Activated B cell treated with CpG ODN at 0.5 μM for 24 hours (primary cell): ENCODE measurements around the gene HDDC2. TPM values are rescaled to one million over a fixed set of nuclear protein-coding genes. Genes with fewer than 3 reads are reported as not detected.

Experiments used
- ATAC-seq: fragments of 200-7000 bp; cut with Tn5 transposase; one replicate; pipeline ENCODE4 v1.10.0; 2021; ENCODE audit warnings: low read depth, mild to moderate bottlenecking, moderate library complexity
- CTCF ChIA-PET: fragments of 350-600 bp; sonication (Branson Sonifier 250); formaldehyde crosslinking; loops from one replicate; lab custom pipeline; 2021; ENCODE audit warnings: antibody characterized with exemption; lab: Charles Lee
- POLR2A ChIA-PET: fragments of 350-600 bp; sonication (Branson Sonifier 250); formaldehyde crosslinking; loops from one replicate; lab custom pipeline; 2021; ENCODE audit warnings: antibody characterized with exemption; lab: Charles Lee
- DNase-seq: peaks from one replicate; pipeline ENCODE4 v3.0.0; 2022
- H3K27ac Mint-ChIP-seq: one replicate; pipeline ENCODE4 v1.8.0; 2020; ENCODE audit warnings: mixed read lengths
- H3K27me3 Mint-ChIP-seq: one replicate; pipeline ENCODE4 v1.8.0; 2021; ENCODE audit warnings: mixed read lengths
- H3K36me3 Mint-ChIP-seq: one replicate; pipeline ENCODE4 v1.8.0; 2021; ENCODE audit warnings: low read depth, mixed read lengths
- H3K4me1 Mint-ChIP-seq: one replicate; pipeline ENCODE4 v1.8.0; 2021; ENCODE audit warnings: mixed read lengths
- H3K4me3 Mint-ChIP-seq: one replicate; pipeline ENCODE4 v1.8.0; 2020; ENCODE audit warnings: mild to moderate bottlenecking, mixed read lengths
- H3K9me3 Mint-ChIP-seq: one replicate; pipeline ENCODE4 v1.8.0; 2020; ENCODE audit warnings: mixed read lengths
- intact Hi-C: fragments of 100-400 bp; cut with micrococcal nuclease; formaldehyde crosslinking; loops from one replicate; pipeline ENCODE4 v1.15.1; 2024
- total RNA-seq: library from RNA; stranded (reverse); gene quantifications from 2 replicates; pipeline ENCODE4 v1.2.3, GENCODE V29; 2022
- TF ChIP-seq, protein P1 (sequence below): fragments of 200-600 bp; IDR thresholded peaks from one replicate; pipeline ENCODE4 v1.8.0; 2022; ENCODE audit warnings: antibody characterized with exemption, mild to moderate bottlenecking

The HDDC2 gene
- total RNA-seq, 1 donor from 2014 or later = 55.8 TPM

DNA sequence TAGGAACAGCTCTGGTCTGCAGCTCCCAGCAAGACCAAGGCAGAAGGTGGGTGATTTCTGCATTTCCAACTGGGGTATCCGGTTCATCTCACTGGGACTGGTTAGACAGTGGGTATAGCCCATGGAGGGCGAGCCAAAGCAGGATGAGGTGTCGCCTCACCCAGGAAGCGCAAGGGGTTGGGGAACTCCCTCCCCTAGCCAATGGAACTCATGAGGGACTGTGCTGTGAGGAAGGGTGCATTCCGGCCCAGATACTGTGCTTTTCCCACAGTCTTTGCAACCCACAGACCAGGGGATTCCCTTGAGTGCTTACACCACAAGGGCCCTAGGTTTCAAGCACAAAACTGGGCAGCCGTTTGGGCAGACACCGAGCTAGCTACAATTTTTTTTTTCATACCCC is 21.8 kb downstream of the HDDC2 start:
- Mint-ChIP-seq H3K4me1 (peaks cover 15% of the 10 kb centered on the region), H3K4me3 (no peak overlapping the region), H3K27ac (no peak overlapping the region), H3K27me3 (no peaks in the 10 kb centered on the region), H3K9me3 (peaks cover 10% of the 10 kb centered on the region), H3K36me3 (peaks cover 80% of the 10 kb centered on the region)
- ATAC-seq (no peak), DNase-seq (no peak)
- intact Hi-C loops = no loop called here
- POLR2A ChIA-PET = no interaction called here
- TF ChIP-seq, protein P1, sequence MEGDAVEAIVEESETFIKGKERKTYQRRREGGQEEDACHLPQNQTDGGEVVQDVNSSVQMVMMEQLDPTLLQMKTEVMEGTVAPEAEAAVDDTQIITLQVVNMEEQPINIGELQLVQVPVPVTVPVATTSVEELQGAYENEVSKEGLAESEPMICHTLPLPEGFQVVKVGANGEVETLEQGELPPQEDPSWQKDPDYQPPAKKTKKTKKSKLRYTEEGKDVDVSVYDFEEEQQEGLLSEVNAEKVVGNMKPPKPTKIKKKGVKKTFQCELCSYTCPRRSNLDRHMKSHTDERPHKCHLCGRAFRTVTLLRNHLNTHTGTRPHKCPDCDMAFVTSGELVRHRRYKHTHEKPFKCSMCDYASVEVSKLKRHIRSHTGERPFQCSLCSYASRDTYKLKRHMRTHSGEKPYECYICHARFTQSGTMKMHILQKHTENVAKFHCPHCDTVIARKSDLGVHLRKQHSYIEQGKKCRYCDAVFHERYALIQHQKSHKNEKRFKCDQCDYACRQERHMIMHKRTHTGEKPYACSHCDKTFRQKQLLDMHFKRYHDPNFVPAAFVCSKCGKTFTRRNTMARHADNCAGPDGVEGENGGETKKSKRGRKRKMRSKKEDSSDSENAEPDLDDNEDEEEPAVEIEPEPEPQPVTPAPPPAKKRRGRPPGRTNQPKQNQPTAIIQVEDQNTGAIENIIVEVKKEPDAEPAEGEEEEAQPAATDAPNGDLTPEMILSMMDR = no peak
- CTCF ChIA-PET = no interaction called here

DNA sequence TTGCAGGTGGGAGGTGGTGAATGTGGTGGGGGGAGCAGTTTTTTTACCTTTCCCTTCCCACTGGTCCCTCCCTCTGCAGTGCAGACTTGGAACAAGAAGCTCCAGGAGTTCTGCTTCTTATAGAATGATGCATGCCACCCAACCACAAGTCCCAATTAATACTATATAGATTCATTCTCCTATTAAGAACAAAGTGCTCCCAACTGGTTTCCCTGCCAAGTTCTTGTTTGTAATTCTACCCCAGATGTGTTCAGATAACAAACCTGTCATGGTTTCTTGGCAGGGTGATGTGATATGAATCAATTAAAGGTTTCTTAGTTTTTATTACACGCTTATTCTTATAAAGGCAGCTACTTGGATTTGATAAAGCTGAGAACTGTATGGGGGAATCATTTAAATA is 23.9 kb downstream of the HDDC2 start:
- no peak overlapping the region for H3K4me3 Mint-ChIP-seq
- ChIA-PET CTCF (no interaction called here), POLR2A (no interaction called here)
- peaks cover 4% of the 10 kb centered on the region for H3K9me3 Mint-ChIP-seq
- no peak for ATAC-seq
- no peaks in the 10 kb centered on the region for H3K4me1 Mint-ChIP-seq
- H3K27me3 Mint-ChIP-seq = no peaks in the 10 kb centered on the region
- no peak overlapping the region for H3K27ac Mint-ChIP-seq
- intact Hi-C loops = no loop called here
- no peak for DNase-seq
- TF ChIP-seq, protein P1 = no peak
- H3K36me3 Mint-ChIP-seq = peaks cover 78% of the 10 kb centered on the region

DNA sequence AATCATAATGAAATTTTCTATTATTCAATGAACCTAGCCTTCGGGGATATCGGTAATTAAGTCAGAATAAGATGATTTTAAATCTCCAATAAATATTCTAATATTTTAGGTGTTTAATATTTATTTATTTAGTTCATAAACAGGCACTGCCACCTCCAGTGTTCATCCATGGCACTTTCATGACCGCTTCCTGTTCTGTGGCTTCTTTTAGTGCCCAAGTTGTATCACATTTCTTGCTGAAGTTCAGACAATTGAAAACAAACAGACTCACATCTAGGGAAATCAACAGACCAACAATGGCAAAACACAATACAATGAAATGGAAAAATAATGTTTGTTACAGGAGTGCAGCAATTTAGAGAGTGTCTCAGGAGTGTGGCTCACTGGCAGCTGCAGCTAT is 26.0 kb downstream of the HDDC2 start:
- no peak overlapping the region for H3K4me3 Mint-ChIP-seq
- ATAC-seq = no peak
- CTCF ChIA-PET = no interaction called here
- H3K4me1 Mint-ChIP-seq = no peaks in the 10 kb centered on the region
- no peaks in the 10 kb centered on the region for H3K9me3 Mint-ChIP-seq
- TF ChIP-seq, protein P1 = no peak
- H3K27ac Mint-ChIP-seq = no peak overlapping the region
- H3K27me3 Mint-ChIP-seq = no peaks in the 10 kb centered on the region
- POLR2A ChIA-PET = no interaction called here
- intact Hi-C loops = no loop called here
- peaks cover 77% of the 10 kb centered on the region for H3K36me3 Mint-ChIP-seq
- no peak for DNase-seq

DNA sequence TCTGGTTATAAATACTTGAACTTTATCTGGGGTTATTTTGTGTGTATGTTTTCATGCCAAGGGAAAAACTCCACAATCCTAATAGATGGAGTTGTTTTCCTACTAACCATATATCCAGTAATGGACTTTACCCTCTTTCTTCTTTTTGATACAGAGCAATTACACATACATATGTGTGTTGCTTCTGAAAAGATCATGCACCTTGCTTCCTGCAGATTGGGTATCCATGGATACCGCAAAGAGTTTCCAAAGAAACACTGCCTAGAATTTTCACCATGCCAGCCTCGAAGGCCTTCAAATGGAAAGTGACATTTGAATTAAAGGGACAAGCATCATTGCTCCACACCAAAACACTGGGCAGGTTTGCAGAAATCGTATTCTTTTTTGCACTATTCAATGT is 26.8 kb downstream of the HDDC2 start:
- TF ChIP-seq, protein P1 = no peak
- DNase-seq = no peak
- H3K36me3 Mint-ChIP-seq = peaks cover 72% of the 10 kb centered on the region
- intact Hi-C loops = no loop called here
- ChIA-PET CTCF (no interaction called here), POLR2A (no interaction called here)
- H3K27me3 Mint-ChIP-seq = no peaks in the 10 kb centered on the region
- no peaks in the 10 kb centered on the region for H3K9me3 Mint-ChIP-seq
- H3K27ac Mint-ChIP-seq = no peak overlapping the region
- ATAC-seq = no peak
- no peaks in the 10 kb centered on the region for H3K4me1 Mint-ChIP-seq
- H3K4me3 Mint-ChIP-seq = no peak overlapping the region

DNA sequence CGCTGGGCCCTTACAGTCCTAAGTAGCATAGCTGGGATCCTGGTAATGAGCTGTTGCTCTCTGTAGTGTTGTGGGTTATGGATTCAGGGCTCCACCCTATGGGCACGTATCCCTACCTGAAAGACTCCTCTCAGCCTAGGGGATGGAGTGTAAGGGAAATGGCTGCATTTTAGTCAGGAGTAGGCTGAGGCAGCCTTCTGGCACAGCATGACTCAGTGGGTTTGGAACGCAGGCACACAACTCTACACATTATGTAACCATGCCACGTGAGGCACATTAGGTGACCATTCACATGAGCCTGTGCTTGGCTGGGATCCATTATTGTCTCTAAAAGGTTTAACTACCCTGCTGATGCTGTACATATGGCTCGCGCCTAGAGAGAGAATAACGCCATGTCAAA is 27.8 kb downstream of the HDDC2 start:
- H3K9me3 Mint-ChIP-seq = no peaks in the 10 kb centered on the region
- DNase-seq = no peak
- intact Hi-C loops = no loop called here
- no peaks in the 10 kb centered on the region for H3K27me3 Mint-ChIP-seq
- H3K4me1 Mint-ChIP-seq = no peaks in the 10 kb centered on the region
- H3K4me3 Mint-ChIP-seq = no peak overlapping the region
- ChIA-PET POLR2A (interaction anchor here (0.6 kb wide), 1 partner anchor 18 kb away, joined by 3 read pairs; no protein-coding TSS in a partner anchor), CTCF (no interaction called here)
- TF ChIP-seq, protein P1 = no peak
- peaks cover 70% of the 10 kb centered on the region for H3K36me3 Mint-ChIP-seq
- H3K27ac Mint-ChIP-seq = no peak overlapping the region
- no peak for ATAC-seq
